DMS 273 treated with DMSO at 0.1 percent for 48 hours (cell line): Measurements from ENCODE around the gene SMAD9.

Experiments used
- DNase-seq: peaks from one replicate; lab custom pipeline; 2025; lab: John Stamatoyannopoulos, UW

The SMAD9 gene

DNA sequence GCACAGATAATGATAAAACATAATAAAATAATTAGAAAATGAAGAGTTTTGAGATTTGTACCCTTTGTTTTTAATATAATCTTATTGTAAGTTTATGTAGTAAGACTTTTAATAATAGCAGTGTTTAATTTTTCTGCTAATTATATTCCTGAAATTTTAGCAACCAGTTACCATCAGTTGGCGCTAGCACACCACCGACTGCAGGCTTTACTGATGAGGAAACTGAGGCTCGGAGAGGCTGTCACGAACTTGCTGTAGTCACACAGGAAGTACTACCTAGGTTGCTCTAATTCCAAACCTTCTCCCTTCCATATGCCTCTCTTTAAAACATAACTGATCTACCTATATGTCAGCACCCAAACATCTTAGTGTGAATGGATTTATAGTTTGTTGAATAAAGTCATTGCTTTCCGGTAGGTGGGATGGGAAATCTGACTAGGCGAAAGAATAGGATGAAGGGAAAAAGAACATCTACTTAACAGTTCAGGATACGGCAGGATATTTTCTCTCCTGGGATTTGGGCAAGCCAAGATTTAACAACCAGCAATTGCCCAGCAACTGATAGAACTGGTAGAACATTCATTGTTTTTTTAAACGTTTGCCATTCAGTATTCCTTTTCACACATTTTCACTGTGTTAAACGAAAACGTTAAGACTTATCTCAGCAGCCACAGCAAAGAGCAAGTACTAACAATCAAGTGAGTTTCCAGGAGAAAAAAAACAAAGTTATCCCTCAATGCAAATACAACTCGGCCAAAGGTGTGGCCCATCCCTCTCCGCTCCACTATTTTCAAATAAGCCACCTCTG is 101.8 kb downstream of the SMAD9 start:
- no peak for DNase-seq

DNA sequence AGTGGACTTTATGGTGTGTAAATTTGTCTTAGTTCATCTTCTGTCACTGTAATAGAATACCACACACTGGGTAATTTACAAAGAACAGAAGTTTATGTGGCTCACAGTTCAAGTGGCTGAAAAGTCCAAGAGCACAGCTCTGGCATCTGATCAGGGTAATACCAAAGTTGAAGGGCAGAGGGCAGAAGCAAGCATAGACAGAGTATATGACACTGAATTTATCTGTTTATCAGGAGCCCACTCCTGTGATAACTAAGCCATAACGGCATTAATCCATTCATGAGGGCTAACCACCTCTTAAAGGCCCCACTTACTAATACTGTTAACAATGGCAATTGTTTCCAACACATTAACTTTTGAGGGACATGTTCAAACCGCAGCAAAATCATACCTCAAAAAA is 105.0 kb downstream of the SMAD9 start:
- DNase-seq = no peak

DNA sequence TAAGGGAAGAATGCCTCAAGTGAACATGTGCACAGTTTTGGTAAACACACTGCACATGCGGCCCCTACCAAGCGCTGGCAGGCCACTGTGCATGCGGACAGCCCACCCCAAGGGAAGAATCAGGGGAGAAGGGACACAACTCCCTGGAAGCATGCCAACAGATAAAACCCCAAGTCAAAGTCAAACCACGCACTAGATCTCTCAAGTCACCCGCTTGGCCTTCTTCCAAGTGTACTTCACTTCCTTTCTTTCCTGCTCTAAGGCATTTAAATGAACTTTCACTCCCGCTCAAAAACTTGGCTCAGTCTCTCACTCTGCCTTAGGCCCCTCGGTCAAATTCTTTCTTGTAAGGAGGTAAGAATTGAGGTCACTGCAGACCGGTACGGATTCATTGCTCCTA is 105.6 kb downstream of the SMAD9 start:
- no peak for DNase-seq

DNA sequence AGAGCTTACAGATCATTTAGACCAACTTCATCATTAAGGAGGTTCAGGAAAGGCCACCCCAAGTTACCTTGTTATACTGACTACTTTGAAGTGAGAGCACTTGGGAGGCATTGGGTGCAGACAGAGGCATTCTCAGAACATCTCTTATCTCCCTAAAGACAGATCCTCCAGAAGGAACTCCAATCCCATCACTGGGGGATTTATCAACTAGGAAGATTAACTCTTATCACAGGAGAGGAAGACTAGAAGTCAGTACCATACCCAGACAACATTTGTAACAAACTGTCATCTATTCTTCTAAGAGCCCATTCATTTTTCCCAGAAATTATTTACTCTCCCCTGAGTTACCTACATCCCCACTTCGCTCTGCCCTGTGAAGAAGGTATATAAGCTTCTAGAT is 106.8 kb downstream of the SMAD9 start:
- no peak for DNase-seq

DNA sequence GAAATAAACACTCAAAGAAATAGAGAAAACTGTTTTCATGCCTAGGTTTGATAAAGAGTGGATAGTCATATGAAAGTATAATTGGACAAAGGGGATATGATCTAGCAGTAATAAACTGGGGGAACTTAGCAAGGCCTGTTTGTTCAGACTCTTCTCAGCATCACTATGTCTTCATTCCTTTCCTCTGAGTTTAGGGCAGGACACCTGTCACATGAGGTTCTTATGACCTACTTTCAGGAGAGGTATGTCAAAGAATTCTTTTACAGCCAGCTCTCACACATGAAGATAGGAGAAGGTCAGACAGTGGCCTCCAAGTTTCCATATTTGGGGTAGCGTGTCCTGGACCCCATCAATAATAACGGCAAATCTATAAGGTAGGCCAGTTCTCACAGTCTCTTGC is 112.4 kb downstream of the SMAD9 start:
- no peak for DNase-seq

DNA sequence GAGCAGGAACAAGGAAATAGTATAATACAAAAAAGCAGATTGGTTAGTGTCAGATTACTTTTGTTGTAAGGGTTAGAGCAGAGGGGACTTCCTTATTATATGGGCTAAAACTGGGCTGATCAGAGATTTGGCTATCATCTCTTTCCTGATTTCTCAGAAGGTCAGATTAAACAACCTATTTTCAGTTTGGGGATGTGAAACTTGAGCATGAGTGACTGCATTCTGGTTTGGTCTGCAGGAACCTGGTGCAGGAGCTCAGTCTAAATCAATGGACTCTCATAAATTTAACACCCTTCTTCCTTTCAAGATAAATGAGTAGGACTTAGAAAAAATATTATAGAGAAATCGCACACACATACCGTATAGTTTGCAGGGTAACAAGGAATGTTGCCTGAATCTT is 113.9 kb downstream of the SMAD9 start:
- DNase-seq = no peak

DNA sequence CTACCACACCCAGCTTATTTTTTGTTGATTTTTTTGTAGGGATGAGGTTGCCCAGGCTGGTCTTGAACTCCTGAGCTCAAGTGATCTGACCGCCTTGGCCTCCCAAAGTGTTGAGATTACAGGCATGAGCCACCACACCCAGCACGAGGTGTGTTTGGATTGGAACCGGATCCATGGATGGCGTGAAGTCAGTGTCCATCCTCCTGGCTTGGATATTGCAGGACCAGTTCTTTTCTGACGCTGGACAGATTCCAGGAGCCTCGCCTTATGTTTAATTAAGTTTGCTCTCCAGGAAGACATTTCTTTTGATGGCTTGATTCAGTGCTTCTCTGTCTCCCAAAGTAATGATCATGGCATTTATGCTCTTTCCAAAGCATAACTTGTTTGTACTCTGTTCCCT is 115.5 kb downstream of the SMAD9 start:
- DNase-seq = no peak

DNA sequence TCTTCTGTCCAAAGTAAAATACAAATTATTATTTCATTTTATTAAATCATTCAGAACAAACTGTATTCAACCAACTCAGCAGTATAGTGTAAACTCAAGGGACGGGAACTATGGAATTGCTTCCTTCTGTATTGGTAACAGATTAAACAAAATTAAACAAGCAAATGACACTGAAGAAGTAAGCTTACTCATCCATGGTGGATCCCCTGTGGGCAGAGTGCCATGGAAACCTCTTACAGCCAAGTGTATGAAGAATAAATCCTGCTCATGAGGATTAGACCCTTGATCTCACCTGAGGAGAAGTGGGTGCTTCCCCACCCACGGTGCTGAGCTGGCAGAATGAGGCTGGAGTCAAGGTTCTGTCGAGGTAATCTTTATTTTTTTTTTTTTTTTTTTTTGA is 119.0 kb downstream of the SMAD9 start:
- no peak for DNase-seq

DNA sequence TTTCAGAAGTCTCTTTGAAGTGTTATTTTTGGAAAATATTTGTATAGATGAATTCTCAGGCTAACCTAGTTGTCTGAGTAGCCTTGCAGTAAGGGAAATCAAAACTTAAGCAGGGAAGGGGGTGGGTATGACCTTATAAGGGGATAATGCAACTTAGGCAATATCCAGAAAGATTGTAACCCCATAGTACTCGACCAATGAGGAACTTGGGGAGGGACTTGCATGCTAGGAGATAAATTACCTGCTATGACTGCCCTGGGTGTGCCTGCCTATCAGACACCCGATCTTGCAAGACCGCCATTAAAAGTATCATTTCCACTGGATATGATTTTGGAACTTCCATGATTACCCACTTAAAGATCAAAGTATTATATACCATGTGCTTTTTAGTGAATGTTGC is 124.0 kb downstream of the SMAD9 start:
- no peak for DNase-seq

DNA sequence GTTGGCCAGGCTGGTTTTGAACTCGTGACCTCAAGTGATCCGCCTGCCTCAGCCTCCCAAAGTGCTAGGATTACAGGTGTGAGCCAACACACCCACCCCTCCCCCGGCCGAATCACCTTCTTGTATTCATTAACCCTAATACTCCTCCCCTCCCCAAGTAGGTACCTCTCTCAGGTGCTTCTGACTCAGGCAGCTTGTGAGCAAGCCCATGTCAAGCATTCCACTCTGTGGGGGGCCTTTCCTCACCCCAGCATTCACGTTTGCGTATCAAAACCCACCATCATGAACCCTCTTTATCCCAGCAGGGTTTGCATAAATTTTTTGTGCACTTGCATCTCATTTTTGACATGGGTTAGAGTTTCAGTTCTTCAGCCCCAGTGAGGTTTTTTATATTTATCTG is 124.6 kb downstream of the SMAD9 start:
- DNase-seq = no peak
